ENCODE measurements around the gene UPK2.
"Not testable (repeated sequence)": the region's sequence is repeated elsewhere in the genome, so short reads cannot be mapped to it uniquely, and the experiment has no call there.

The UPK2 gene

DNA sequence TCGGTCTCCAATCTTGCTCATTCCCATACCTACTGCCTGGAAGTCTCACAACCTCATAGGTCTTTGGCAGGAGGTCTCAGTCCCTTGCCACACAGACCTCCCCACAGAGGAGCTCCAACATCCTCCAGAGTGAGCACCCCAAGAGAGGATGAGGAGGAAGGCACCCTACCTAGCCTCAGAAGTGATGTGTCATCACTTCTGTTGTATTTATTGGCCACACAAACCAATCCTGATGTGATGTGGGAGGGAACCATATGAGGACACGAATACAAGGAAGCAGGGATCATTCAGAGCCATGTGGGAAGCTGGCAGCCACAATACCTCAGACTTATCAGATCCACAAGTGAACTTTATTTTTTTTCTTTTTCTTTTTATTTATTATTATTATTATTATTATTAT lies 9.0 kb upstream of the UPK2 start:
- no peaks in the 10 kb centered on the region for H3K36me3 ChIP-seq (replicated peaks)
- TF ChIP-seq, protein P1, sequence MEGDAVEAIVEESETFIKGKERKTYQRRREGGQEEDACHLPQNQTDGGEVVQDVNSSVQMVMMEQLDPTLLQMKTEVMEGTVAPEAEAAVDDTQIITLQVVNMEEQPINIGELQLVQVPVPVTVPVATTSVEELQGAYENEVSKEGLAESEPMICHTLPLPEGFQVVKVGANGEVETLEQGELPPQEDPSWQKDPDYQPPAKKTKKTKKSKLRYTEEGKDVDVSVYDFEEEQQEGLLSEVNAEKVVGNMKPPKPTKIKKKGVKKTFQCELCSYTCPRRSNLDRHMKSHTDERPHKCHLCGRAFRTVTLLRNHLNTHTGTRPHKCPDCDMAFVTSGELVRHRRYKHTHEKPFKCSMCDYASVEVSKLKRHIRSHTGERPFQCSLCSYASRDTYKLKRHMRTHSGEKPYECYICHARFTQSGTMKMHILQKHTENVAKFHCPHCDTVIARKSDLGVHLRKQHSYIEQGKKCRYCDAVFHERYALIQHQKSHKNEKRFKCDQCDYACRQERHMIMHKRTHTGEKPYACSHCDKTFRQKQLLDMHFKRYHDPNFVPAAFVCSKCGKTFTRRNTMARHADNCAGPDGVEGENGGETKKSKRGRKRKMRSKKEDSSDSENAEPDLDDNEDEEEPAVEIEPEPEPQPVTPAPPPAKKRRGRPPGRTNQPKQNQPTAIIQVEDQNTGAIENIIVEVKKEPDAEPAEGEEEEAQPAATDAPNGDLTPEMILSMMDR (IDR thresholded peaks at IDR 0.05; ENCODE audit: low read depth, low read length, missing control alignments): no peak
- H3K4me3 ChIP-seq (ENCODE audit: low read depth, low read length): no peak overlapping the region
- H3K27ac ChIP-seq: no peak overlapping the region
- in situ Hi-C loops (cut with HindIII; ENCODE audit: low pct_ligation_motif_present, low sequenced_read_pairs): loop anchor here (25.0 kb wide), 1 partner anchor 235 kb away; no protein-coding TSS in a partner anchor
- DNase-seq: no peak
- peaks cover 2% of the 10 kb centered on the region for H3K27me3 ChIP-seq (replicated peaks)

DNA sequence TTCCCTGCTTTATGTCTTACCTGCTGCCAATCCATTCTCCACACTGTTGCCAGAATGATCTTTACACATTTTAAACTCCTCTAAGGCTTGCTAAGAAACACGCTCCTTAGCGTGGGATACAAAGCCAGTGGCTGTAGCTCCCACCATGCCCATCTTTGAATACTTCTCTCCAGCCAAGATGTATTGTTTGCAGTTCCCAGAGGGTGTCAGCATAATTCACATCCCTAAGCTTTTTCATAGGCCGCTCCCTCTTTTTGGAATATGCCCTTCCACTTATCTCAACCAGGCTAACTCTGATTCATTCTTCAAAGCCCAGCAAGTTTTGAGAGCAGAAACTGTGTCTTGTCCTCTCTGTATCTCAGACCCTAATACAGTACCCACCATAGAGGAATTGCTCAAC lies 8.1 kb upstream of the UPK2 start:
- Histone ChIP-seq H3K36me3 (replicated peaks) (no peaks in the 10 kb centered on the region), H3K27me3 (replicated peaks) (peaks cover 2% of the 10 kb centered on the region), H3K4me3 (ENCODE audit: low read depth, low read length) (no peak overlapping the region), H3K27ac (no peak overlapping the region)
- in situ Hi-C loops (cut with HindIII; ENCODE audit: low pct_ligation_motif_present, low sequenced_read_pairs): loop anchor here (25.0 kb wide), 1 partner anchor 236 kb away; no protein-coding TSS in a partner anchor
- no peak for DNase-seq
- TF ChIP-seq, protein P1 (IDR thresholded peaks at IDR 0.05; ENCODE audit: low read depth, low read length, missing control alignments): no peak

DNA sequence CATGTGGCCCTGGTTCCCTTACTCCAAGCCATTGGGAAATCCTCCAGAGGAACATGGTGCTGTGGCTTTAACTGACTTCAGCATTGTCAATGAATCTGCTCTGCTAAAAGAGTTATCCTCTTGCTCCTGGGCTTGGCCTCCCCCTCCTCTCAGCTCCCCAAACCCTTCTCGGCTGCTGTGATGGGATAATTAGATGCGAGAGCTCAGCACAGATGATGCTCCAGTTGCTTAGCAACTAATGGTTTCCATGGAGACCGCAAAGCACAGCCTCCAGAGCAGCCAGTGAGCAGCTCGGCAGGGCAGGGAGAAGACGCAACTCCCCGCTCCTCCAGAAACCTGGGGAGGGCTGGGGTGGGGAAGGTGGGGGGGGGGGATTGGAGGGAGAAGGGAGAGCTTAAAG lies 2.8 kb upstream of the UPK2 start:
- no peak overlapping the region for H3K27ac ChIP-seq
- H3K36me3 ChIP-seq (replicated peaks): no peaks in the 10 kb centered on the region
- no peak overlapping the region for H3K4me3 ChIP-seq (ENCODE audit: low read depth, low read length)
- in situ Hi-C loops (cut with HindIII; ENCODE audit: low pct_ligation_motif_present, low sequenced_read_pairs): no loop called here
- TF ChIP-seq, protein P1 (IDR thresholded peaks at IDR 0.05; ENCODE audit: low read depth, low read length, missing control alignments): no peak
- DNase-seq: peak; percentile 23
- H3K27me3 ChIP-seq (replicated peaks): peaks cover 2% of the 10 kb centered on the region

DNA sequence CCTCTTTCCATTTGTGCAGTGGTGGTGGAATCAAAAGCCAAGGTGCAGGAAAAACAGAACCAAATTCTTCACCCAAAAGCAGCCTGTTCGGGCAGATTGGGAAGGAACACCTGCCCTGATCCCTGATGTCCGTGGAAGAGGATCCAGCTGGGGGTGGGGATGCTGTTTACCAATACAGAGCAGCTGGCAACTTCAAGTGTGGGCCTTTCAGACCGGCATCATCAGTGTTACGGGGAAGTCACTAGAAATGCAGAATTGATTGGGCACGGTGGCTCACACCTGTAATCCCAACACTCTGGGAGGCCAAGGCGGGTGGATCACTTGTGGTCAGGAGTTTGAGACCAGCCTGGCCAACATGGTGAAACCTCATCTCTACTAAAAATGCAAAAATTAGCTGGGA lies 2.1 kb upstream of the UPK2 start:
- H3K27me3 ChIP-seq (replicated peaks); DNase-seq; H3K36me3 ChIP-seq (replicated peaks); in situ Hi-C loops (cut with HindIII; ENCODE audit: low pct_ligation_motif_present, low sequenced_read_pairs); H3K27ac ChIP-seq; H3K4me3 ChIP-seq (ENCODE audit: low read depth, low read length): not testable (repeated sequence)

DNA sequence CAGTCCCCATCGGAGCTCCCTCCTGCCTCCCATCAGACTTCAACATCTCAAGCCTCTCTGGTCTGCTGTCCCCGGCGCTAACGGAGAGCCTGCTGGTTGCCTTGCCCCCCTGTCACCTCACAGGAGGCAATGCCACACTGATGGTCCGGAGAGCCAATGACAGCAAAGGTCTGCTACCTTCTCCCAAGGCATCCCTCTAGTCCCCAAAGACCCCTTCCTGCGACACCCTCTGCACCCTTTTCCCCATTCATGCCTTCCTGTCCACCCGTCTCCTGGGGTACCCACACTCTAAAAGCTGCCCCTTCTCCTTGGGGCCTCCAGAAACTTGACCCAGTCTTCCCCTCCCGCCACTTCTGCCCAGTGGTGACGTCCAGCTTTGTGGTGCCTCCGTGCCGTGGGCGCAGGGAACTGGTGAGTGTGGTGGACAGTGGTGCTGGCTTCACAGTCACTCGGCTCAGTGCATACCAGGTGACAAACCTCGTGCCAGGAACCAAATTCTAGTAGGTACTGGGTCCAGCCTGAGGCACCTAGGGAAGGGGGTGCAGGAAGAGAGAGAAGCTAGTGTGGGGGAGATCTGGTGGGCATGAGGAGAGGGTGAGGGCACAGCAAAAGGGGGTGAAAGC lies 860 bp downstream of the UPK2 start:
- no peaks in the 10 kb centered on the region for H3K36me3 ChIP-seq (replicated peaks)
- H3K27me3 ChIP-seq (replicated peaks): peaks cover 5% of the 10 kb centered on the region
- in situ Hi-C loops (cut with HindIII; ENCODE audit: low pct_ligation_motif_present, low sequenced_read_pairs): no loop called here
- H3K4me3 ChIP-seq (ENCODE audit: low read depth, low read length): no peak overlapping the region
- no peak overlapping the region for H3K27ac ChIP-seq
- TF ChIP-seq, protein P1 (IDR thresholded peaks at IDR 0.05; ENCODE audit: low read depth, low read length, missing control alignments): no peak
- no peak for DNase-seq

DNA sequence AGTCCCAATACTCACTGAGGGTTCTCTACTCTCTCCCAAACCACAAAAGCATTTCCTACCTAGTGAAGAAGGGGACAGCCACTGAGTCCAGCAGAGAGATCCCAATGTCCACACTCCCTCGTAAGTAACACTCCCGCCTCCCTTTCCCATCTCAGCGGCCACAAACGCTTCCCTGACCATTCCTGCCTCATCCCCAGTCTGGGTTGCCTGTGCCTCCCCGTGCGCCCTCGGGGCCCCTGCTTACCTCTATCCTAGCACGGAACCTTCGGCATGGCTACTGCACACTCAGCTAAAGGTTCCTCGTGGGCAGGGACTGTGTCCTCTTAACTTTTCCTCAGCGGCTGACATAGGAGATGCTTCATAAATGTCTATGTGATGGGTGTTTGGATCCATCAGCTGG lies 1.5 kb downstream of the UPK2 start:
- Histone ChIP-seq H3K36me3 (replicated peaks) (no peaks in the 10 kb centered on the region), H3K4me3 (ENCODE audit: low read depth, low read length) (no peak overlapping the region)
- in situ Hi-C loops (cut with HindIII; ENCODE audit: low pct_ligation_motif_present, low sequenced_read_pairs): no loop called here

More for the DNA sequence above, 1.5 kb downstream of the UPK2 start:
- H3K27me3 ChIP-seq (replicated peaks): peaks cover 5% of the 10 kb centered on the region
- H3K27ac ChIP-seq: no peak overlapping the region
- no peak for DNase-seq
- TF ChIP-seq, protein P1 (IDR thresholded peaks at IDR 0.05; ENCODE audit: low read depth, low read length, missing control alignments): no peak
